ENCODE measurements around the gene RELN.

RELN gene

GRCh38 chr7:103991406-103991805 is 1.9 kb upstream of the RELN start:
- H3K4me3 ChIP-seq (ENCODE audit: low read depth, low read length): no peak overlapping the region

DNA sequence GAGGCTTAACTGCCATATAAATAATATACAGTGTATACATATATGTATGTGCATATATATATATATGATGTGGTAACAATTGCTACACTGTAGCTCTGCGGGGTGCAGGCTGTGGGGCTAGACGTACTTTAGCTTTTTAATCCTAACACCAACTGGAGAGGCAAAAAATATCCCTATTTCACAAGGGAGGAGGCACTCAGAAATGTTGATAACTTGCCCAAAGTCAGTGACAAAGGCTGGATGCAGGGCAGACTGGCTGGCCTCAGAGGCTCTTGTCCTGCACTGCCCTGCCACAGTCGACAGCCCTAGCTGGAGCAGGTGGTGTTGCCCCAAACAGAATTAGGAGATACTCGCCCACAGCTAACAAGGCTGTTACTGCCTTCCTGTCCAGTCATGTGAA is 1.5 kb upstream of the RELN start:
- H3K4me3 ChIP-seq (ENCODE audit: low read depth, low read length): no peak overlapping the region

DNA sequence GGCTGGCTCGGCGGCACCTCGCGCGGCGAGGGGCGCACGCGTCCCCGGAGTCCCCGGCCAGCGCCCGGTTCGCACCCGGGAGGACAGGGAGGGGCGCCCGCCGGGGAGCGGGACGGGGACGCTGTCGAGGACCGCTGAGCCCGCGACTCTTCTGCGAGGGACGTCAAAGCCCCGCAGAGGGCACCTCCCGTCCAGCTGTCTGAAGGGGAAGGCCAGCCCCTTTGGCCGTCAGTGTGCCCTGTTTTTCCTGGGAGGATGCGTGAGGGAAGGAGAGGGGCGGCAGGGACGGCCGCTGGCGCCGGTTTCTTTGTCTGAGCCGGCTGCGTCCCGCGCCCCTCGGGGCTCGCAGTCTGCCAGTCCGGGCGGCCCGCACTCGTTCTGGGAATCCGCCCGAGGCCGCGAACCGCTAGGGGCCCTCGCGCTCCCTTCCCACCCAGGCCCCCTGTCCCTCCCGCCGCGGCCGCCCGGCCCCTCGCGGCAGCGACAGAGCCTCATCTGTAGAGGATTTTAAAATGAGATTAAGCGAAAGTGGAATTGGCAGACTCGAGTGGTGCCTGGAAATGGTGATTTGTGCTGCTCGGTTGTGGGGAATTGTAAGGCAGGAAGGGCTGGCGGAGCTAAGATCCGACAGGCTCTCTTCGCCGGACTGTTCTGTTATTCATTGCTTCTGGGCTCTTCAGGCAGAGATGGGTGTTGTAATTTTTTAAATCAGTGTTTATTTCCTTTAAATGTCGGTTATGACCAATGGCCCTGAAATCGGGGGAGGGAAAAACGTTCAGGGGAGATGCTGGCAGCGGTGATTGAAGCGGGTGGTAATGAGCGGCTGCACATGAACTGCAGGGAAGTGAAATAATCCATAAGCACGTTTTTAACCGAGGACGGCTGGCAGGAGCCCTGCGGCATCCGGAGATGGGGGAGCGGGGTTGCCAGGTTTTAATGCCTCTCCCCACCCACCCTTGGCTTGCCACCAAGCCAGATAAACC is 618 bp upstream of the RELN start:
- H3K4me3 ChIP-seq (ENCODE audit: low read depth, low read length): peak overlapping the region; percentile 38

DNA sequence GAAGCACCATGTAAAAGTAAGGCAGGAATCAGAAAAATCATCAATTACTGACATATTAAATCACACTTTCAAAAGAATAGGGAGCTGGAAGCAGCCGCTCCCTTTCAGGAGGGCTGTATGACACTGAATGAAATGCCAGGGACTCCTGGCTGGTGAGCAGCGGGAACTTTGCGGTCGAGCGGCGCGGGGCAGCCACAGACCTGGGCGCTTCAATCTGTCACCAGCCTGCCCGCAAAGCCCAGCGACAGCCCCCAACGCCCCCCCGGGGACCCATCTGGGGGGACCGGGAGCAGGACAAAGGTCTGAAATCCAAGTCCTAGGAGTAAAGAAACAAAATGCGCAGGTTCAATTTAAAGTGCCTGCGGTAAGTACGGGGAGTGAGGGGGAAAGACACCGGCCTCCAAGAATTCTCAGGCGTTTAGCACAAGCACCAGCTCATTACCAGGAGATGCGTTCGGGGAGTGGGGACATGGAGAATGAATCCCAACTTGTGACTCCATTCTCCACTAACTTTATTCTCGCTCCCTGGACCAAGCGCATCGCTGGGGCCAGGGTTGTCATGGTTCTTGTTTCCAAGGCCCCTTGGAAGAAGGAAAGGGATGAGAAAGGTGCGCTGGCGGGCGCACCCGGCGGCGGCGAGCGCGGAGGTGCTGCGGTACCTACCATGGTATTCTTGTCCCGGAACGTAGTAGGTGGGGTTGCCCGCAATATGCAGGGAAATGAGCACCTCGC is 824 bp downstream of the RELN start:
- H3K4me3 ChIP-seq (ENCODE audit: low read depth, low read length): peak overlapping the region; percentile 24

- H3K4me3 ChIP-seq (ENCODE audit: low read depth, low read length): no peak overlapping the region
These were observed 2.0 kb downstream of the RELN start for GRCh38 chr7:103987451-103987850.

GRCh38 chr7:103985565-103986126 is 3.8 kb downstream of the RELN start:
- H3K4me3 ChIP-seq (ENCODE audit: low read depth, low read length): no peak overlapping the region

DNA sequence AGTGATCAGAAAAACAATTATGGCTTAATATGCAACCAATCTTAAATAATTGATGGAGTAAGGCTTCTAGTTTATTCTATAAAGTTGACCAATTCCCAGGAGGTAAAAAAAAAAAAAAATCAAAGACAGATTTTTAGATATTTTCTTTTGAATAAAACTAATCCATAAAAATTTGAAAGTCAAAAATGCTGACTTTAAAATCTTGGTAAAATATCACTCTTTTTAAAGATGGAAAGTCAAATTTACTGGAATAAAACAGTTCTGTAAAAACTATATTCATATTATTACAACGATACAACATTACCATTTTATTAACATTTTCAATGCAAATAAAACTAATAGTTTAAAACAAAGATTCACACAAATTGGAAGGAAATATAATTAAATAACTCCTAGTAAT is 5.4 kb downstream of the RELN start:
- no peak overlapping the region for H3K4me3 ChIP-seq (ENCODE audit: low read depth, low read length)

GRCh38 chr7:103983201-103983977 is 6.1 kb downstream of the RELN start:
- no peak overlapping the region for H3K4me3 ChIP-seq (ENCODE audit: low read depth, low read length)

DNA sequence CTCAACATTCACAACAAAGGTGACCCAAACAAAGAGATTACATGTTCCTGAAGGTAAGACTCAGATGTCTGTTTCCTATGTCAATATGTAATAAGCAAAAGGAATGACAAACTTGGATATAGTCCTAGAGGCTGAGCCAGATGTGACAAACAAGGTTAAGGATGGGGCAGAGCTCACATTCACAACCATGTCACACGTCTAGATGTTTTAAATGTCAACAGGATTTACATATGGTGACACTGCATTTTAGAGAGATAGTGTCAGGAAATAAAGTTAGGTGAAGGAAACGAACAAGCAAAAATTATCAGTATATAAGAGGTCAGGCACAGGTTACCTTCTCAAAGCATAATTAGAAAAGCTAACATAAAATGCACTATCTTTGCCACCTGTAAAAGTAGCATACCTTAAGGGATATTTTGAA is 8.4 kb downstream of the RELN start:
- no peak overlapping the region for H3K4me3 ChIP-seq (ENCODE audit: low read depth, low read length)

DNA sequence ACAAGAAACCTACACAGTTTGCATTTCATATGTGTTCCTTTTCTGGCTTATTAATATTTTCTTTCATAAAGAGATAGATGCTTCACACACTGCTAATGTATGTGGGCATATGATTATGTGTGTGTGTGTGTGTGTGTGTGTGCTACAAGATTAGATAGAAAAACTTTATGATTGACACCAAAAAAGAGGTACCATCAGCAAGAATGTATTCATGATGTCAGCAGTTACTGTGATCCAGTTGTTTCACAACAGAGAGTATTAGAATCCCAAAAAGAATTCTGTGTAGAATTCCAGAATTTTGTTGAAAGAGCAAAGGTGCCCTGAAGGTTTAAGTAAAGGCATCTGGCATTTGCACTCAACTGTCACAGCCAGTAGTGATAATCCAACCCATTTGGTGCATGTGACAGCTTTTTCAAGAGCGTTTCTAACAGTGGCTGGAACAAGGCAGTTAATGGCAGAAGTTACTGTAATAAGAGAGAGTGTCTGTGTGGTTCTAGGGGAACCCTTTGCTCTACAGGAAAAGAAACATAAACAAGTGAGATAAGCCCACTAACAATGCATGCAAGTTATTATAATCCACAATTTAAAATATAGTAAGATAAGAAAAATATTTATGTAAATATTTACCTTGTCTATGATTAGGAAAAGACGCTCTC is 16.6 kb downstream of the RELN start:
- no peak overlapping the region for H3K4me3 ChIP-seq (ENCODE audit: low read depth, low read length)

GRCh38 chr7:103967401-103967800 is 22.1 kb downstream of the RELN start:
- no peak overlapping the region for H3K4me3 ChIP-seq (ENCODE audit: low read depth, low read length)

- H3K4me3 ChIP-seq (ENCODE audit: low read depth, low read length): no peak overlapping the region
These were observed 22.7 kb downstream of the RELN start for GRCh38 chr7:103966593-103967277.

DNA sequence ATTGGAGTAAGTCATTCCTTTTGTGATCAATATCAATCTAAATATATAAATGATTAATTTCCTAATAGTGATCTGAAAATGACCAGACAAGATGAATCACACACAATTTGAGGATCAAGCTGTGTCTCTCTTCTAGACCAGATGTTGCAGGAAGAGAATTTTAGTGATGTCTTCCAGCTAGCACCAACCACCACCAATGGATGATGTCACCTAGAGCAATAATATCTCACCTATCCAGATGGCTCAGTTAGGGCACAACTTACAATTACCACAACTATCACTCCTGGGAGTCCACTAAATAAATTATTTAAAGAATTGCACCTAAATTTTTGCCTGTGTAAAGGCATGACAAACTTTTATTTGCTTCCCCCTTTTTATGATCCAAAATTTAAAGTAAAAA is 25.2 kb downstream of the RELN start:
- no peak overlapping the region for H3K4me3 ChIP-seq (ENCODE audit: low read depth, low read length)

- no peak overlapping the region for H3K4me3 ChIP-seq (ENCODE audit: low read depth, low read length)
These were observed 27.4 kb downstream of the RELN start for GRCh38 chr7:103962070-103962469.

- no peak overlapping the region for H3K4me3 ChIP-seq (ENCODE audit: low read depth, low read length)
These were observed 31.1 kb downstream of the RELN start for GRCh38 chr7:103958284-103958818.

DNA sequence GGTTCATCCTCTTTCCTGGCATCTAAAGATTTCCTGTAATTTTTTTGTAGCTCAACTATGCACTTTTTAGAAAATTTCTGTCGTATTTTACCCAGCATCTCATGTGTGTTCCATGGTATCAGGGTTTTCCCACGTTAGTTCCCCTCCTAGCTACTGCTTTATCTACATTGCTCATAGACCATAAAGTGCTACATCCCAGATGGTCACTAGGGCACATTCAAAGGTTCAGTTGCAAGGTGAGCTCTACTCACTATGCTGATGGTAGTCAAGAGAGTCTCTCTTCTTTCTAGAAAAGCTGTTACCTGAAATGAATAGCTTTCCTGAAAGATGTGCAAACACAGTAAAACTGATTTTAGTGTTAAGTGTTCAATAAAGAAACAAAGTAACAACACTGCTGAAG is 33.5 kb downstream of the RELN start:
- no peak overlapping the region for H3K4me3 ChIP-seq (ENCODE audit: low read depth, low read length)

DNA sequence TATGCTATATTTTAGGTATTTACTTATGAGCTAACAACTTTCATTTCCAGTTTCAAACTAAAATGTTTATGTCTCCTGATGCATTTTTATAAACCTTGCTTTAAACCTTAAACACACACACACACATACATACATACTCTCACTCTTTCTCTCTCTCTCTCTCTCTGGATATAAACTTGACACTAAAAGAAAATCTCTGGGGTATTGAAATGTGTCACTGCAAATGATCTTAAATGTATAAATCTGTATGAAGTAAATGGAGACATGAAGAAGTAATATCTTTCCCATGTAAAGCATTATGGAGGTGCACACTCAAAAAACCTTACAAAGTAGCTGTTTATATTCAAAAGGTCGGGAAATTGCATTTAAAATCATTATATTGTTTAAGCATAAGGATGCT is 37.0 kb downstream of the RELN start:
- no peak overlapping the region for H3K4me3 ChIP-seq (ENCODE audit: low read depth, low read length)

DNA sequence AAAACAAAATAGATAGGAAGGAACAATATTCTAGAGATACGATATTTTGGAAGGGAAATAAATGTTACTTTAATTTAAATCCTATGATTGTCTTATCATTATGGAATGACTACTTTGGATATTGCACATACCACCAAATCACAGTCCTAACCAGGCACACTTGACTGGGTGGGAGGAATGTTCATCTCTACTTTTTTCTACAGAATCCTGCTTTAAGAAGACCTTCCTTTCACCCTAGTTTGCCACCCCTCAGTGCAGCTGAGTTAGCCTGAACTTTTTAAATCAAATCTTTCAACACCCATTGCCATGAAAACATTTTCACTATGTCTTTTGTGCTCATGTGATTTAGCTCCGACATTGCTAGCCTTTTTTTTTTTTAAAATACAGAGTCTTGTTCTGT is 38.1 kb downstream of the RELN start:
- H3K4me3 ChIP-seq (ENCODE audit: low read depth, low read length): no peak overlapping the region

- no peak overlapping the region for H3K4me3 ChIP-seq (ENCODE audit: low read depth, low read length)
These were observed 40.1 kb downstream of the RELN start for GRCh38 chr7:103949374-103949773.
